ENCODE results near the gene CERS1. TPM values are rescaled to one million over a fixed set of nuclear protein-coding genes. Genes with fewer than 3 reads are reported as not detected.

The CERS1 gene
- 1.5 and 1.6 TPM in 2 replicates for total RNA-seq

DNA sequence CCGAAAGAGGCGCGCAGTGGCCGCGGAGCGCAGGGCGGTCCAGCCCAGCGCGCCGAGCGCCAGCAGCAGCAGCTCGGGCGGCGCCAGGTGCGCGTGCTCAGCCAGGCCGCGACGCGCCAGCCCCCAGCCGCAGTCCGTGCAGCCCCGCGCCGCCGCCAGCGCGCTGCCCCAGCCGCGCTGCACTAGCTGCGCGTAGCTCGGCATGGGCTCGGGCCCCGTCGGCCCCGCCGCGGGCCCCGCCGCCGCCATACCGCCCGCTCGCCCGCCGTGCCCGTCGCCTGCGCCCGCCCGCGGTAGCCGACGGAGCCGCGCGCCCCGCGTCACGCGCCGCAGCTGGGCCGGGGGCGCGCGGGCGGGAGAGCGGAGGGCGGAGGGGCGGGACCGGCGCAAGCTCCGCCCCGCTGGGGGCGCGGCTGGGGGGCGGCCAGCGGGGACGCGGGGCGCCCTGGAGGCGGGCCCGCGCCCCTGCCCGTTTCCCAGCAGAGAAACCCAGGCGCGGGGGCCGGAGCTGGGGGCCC, at the start of gene CERS1:
Gene CERS1 (minus strand): TSS at position 335 of the 518 bp plus-strand sequence. CDS start 86 bp downstream, at position 249.

GRCh38 chr19:18940769-18941627, 45.0 kb upstream of the CERS1 start, which contains the start of gene HOMER3:
HOMER3 (minus strand) TSS chr19:18941217; CDS start chr19:18938982, 2,235 bp downstream.

GRCh38 chr19:18919086-18919899, 23.3 kb upstream of the CERS1 start, which contains the start of the genes COPE and DDX49:
COPE (minus strand) TSS chr19:18919387; CDS start chr19:18919348, 39 bp downstream.
DDX49 (plus strand) TSS chr19:18919715; CDS start chr19:18919742, 27 bp downstream.

DNA sequence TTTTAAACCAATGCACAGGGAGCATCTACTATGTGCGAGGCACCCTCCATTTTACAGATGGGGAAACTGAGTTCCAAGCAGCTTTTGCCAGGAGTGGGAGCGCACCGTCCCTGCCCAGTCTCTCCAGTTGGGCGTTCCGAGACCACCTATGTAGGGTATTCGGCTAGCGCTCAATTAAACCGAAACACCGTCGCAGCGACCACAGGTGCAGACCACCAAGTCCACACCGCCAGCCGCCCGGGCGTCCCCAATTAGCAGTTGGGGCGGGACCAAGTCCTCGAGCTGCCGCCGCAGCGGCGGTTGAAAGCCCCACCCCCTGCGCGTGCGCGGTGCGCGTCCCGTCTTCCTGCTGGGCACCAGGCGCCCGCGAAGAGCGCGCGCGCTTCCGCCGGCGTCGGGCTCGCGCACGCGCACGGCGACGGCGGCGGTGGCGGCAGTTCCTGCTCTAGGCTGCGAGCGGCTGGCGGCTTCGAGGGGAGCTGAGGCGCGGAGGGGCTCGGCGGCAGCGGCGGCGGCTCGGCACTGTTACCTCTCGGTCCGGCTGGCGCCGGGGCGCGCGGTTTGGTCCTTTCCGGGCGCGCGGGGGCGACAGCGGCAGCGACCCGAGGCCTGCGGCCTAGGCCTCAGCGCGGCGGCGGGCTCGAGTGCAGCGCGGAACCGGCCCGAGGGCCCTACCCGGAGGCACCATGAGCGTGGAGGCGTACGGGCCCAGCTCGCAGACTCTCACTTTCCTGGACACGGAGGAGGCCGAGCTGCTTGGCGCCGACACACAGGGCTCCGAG, 64.2 kb downstream of the CERS1 start, which contains the start of gene UPF1:
Gene UPF1 (plus strand): TSS at position 436 of the 782 bp plus-strand sequence. CDS start 251 bp downstream, at position 687.

Other genes starting within 250 kb of the CERS1 start
- 2.6 and 2.9 TPM in 2 replicates for gene CRTC1, start 212.5 kb downstream of the CERS1 start, total RNA-seq
- gene COMP, start 104.9 kb downstream of the CERS1 start, total RNA-seq: 0.20 and 0.37 TPM in 2 replicates
- gene UPF1, start 64.2 kb downstream of the CERS1 start, total RNA-seq: 49.6 and 60.6 TPM in 2 replicates
- gene COPE, start 23.2 kb upstream of the CERS1 start, total RNA-seq: 189 and 283 TPM in 2 replicates
- gene DDX49, start 23.6 kb upstream of the CERS1 start, total RNA-seq: 56.3 and 63.6 TPM in 2 replicates
- 48.1 and 55.3 TPM in 2 replicates for gene HOMER3, start 45.1 kb upstream of the CERS1 start, total RNA-seq
- gene SUGP2, start 137.4 kb upstream of the CERS1 start, total RNA-seq: 28.3 and 42.8 TPM in 2 replicates
- 50.4 and 54.7 TPM in 2 replicates for gene ARMC6, start 137.4 kb upstream of the CERS1 start, total RNA-seq
- 4.0 and 4.9 TPM in 2 replicates for gene SLC25A42, start 167.8 kb upstream of the CERS1 start, total RNA-seq
- gene TMEM161A, start 242.3 kb upstream of the CERS1 start, total RNA-seq: 24.8 and 25.0 TPM in 2 replicates

All from subcutaneous preadipocyte (primary cell).